IMR-90 (cell line): ENCODE measurements around the gene KCNQ2. TPM values are rescaled to one million over a fixed set of nuclear protein-coding genes. Genes with fewer than 3 reads are reported as not detected.

Source experiments
- ATAC-seq: fragments of 200-7000 bp; cut with Tn5 transposase; 2 replicates; pipeline ENCODE4 v1.9.1; 2020; ENCODE audit warnings: low read depth, mild to moderate bottlenecking, moderate library complexity
- BruUV-seq: library from RNA; stranded (reverse); fragments of 400-500 nt; replicated peaks from 2 replicates; lab custom pipeline; 2021; lab: Mats Ljungman, UMichigan
- CTCF ChIA-PET: fragments of 300-600 bp; formaldehyde crosslinking; extraction: SDS; loops from one replicate; lab custom pipeline; 2021; ENCODE audit warnings: antibody characterized with exemption; lab: Yijun Ruan, JAX
- POLR2A ChIA-PET: fragments of 300-600 bp; sonication (Branson Sonifier 250); formaldehyde crosslinking; loops from one replicate; lab custom pipeline; 2022; ENCODE audit warnings: antibody characterized with exemption; ENCODE audit not compliant: unreplicated experiment; lab: Charles Lee
- DNase-seq: peaks from one replicate; pipeline ENCODE4 v3.0.0; 2013
- H2AFZ ChIP-seq: replicated peaks from 2 replicates; pipeline ENCODE3; 2013; ENCODE audit warnings: low read length, mild to moderate bottlenecking; ENCODE audit not compliant: poor library complexity
- H2AK5ac ChIP-seq: 2 replicates; pipeline ENCODE4 v1.6.1; 2013; ENCODE audit warnings: low read depth, low read length, inconsistent platforms
- H2AK9ac ChIP-seq: replicated peaks from 2 replicates; pipeline ENCODE3; 2013; ENCODE audit warnings: mild to moderate bottlenecking, low read depth, low read length, moderate library complexity; ENCODE audit not compliant: poor library complexity
- H2BK120ac ChIP-seq: 2 replicates; pipeline ENCODE4 v1.6.1; 2013; ENCODE audit warnings: low read depth, low read length, inconsistent platforms
- H2BK15ac ChIP-seq: 3 replicates; pipeline ENCODE4 v1.6.1; 2013; ENCODE audit warnings: low read depth, low read length, inconsistent platforms
- H2BK20ac ChIP-seq: 2 replicates; pipeline ENCODE4 v1.6.1; 2013; ENCODE audit warnings: low read depth, mild to moderate bottlenecking, inconsistent platforms, low read length, moderate library complexity
- H2BK5ac ChIP-seq: 2 replicates; pipeline ENCODE4 v1.6.1; 2013; ENCODE audit warnings: mild to moderate bottlenecking, low read depth, low read length, inconsistent platforms; ENCODE audit not compliant: poor library complexity, severe bottlenecking
- H3K14ac ChIP-seq: replicated peaks from 2 replicates; pipeline ENCODE4 v1.6.1; 2013; ENCODE audit warnings: low read depth, low read length, inconsistent platforms
- H3K18ac ChIP-seq: 2 replicates; pipeline ENCODE4 v1.6.1; 2013; ENCODE audit warnings: low read depth, low read length, control low read depth
- H3K23ac ChIP-seq: 2 replicates; pipeline ENCODE4 v1.6.1; 2013; ENCODE audit warnings: low read depth, low read length, inconsistent platforms
- H3K27ac ChIP-seq: 2 replicates; pipeline ENCODE4 v1.5.1; 2013; ENCODE audit warnings: mild to moderate bottlenecking, control low read depth, low read length; ENCODE audit not compliant: insufficient read depth
- H3K27me3 ChIP-seq: 2 replicates; pipeline ENCODE4 v1.6.1; 2013; ENCODE audit warnings: low read length; ENCODE audit not compliant: control insufficient read depth, insufficient read depth
- H3K36me3 ChIP-seq: 2 replicates; pipeline ENCODE4 v1.6.1; 2013; ENCODE audit warnings: low read length, mixed read lengths; ENCODE audit not compliant: control insufficient read depth, insufficient read depth
- H3K4ac ChIP-seq: 2 replicates; pipeline ENCODE4 v1.6.1; 2013; ENCODE audit warnings: low read depth, low read length, inconsistent platforms
- H3K4me1 ChIP-seq: 2 replicates; pipeline ENCODE4 v1.6.1; 2013; ENCODE audit warnings: low read length, mixed read lengths; ENCODE audit not compliant: control insufficient read depth, insufficient read depth
- H3K4me2 ChIP-seq: 2 replicates; pipeline ENCODE4 v1.6.1; 2013; ENCODE audit warnings: low read depth, mild to moderate bottlenecking, control low read depth, low read length, moderate library complexity
- H3K4me3 ChIP-seq: 2 replicates; pipeline ENCODE4 v1.5.1; 2013; ENCODE audit warnings: low read depth, mild to moderate bottlenecking, control low read depth, low read length, moderate library complexity; ENCODE audit not compliant: insufficient read depth
- H3K56ac ChIP-seq: 2 replicates; pipeline ENCODE4 v1.6.1; 2013; ENCODE audit warnings: low read length, inconsistent platforms; ENCODE audit not compliant: insufficient read depth; ENCODE audit errors: extremely low read depth
- H3K79me1 ChIP-seq, 2 experiments: 2 replicates each; pipeline ENCODE4 v1.6.1; 2013; ENCODE audit warnings: low read length in 2 of 2, inconsistent platforms in 1 of 2, low read depth in 1 of 2
- H3K9ac ChIP-seq: 2 replicates; pipeline ENCODE4 v1.6.1; 2013; ENCODE audit warnings: low read depth, low read length, control low read depth
- H3K9me1 ChIP-seq: 2 replicates; pipeline ENCODE4 v1.6.1; 2013; ENCODE audit warnings: low read length, inconsistent platforms; ENCODE audit not compliant: insufficient read depth
- H3K9me3 ChIP-seq: 2 replicates; pipeline ENCODE4 v1.6.1; 2013; ENCODE audit warnings: low read length; ENCODE audit not compliant: control insufficient read depth, insufficient read depth
- H4K20me1 ChIP-seq: 2 replicates; pipeline ENCODE4 v1.6.1; 2013; ENCODE audit warnings: low read length, inconsistent platforms; ENCODE audit not compliant: insufficient read depth
- H4K5ac ChIP-seq: 2 replicates; pipeline ENCODE4 v1.6.1; 2013; ENCODE audit warnings: mild to moderate bottlenecking, low read depth, low read length, control low read depth
- H4K8ac ChIP-seq, 2 experiments: 2 replicates each; pipeline ENCODE4 v1.6.1; 2013; ENCODE audit warnings: low read depth in 2 of 2, low read length in 2 of 2, control low read depth in 1 of 2, inconsistent platforms in 1 of 2
- H4K91ac ChIP-seq: 2 replicates; pipeline ENCODE4 v1.6.1; 2013; ENCODE audit warnings: low read depth, low read length, inconsistent platforms; ENCODE audit not compliant: insufficient read depth
- MAZ ChIP-seq: IDR thresholded peaks from 2 replicates; pipeline ENCODE4 v1.6.1; 2012; ENCODE audit warnings: low read depth, mild to moderate bottlenecking, low read length, improper control_type of control experiment, moderate library complexity, borderline replicate concordance
- WGBS, 2 experiments: methylation state at CpG; one replicate each; pipeline versions ENCODE4 v1.1.5 to v1.1.7; 2013; ENCODE audit warnings: missing lambda C conversion rate in 2 of 2; ENCODE audit not compliant: insufficient read length in 1 of 2; ENCODE audit errors: extremely low coverage in 2 of 2; 5-methylcytosine and 5-hydroxymethylcytosine counted together
- dilution Hi-C: fragments of 300-500 bp; cut with HindIII; formaldehyde crosslinking; loops from one replicate; pipeline ENCODE4 v1.14.3; 2018; ENCODE audit warnings: low sequenced_read_pairs; ENCODE audit not compliant: unreplicated experiment
- in situ Hi-C: fragments of 300-500 bp; cut with MboI; formaldehyde crosslinking; loops from 3 replicates; pipeline ENCODE4 v1.14.3; 2019; ENCODE audit warnings: low sequenced_read_pairs, inconsistent platforms, mixed read lengths
- intact Hi-C: fragments of 100-400 bp; cut with micrococcal nuclease; formaldehyde crosslinking; loops from 2 replicates; pipeline ENCODE4 v1.10.0; 2022
- polyA plus RNA-seq, 3 experiments: library from polyadenylated mRNA; depleted of rRNA; stranded (reverse); fragments of >200 nt; gene quantifications; 2 replicates each; pipeline ENCODE4 v1.2.3, GENCODE V29; 2012; ENCODE audit warnings: low replicate concordance in 1 of 3
- total RNA-seq: library from RNA; depleted of rRNA; stranded (reverse); fragments of >200 nt; gene quantifications from 2 replicates; pipeline ENCODE4 v1.2.3, GENCODE V29; 2012

Gene KCNQ2
- total and polyA plus RNA-seq, 2 of the 4 experiments (the other 2 are of a cell fraction) = 0.02 TPM; not detected in 1

DNA sequence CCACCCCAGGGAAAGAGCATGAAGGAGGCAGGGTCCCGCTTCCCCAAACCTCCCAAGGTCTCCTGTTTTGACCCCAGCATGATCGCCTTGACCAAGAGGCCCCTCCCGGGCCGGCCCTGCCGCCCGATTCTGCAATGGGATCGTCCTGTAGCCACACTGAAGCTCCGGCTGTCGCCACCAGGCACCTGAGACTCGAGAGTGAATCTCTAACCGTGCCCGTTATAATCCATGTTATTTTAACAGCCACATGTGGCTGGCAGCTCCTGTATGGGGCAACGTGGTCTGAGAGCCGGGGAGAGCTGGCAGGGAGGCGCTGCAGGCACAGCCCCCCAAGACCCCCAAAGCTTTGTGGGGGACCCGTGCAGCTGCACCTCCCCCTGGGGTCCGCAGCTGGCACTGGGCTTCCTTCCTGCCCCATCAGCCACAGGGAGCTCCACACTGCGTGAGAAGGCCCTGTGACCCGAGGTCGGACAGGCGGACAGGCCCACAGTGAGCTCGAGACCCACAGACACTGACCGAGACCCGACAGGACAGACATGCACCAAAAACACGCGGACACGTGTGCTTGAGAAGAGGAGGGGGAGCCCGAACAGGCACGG is 51.3 kb downstream of the KCNQ2 start:
- Histone ChIP-seq H3K9ac (no peak overlapping the region), H2BK120ac (no peak overlapping the region), H2AK5ac (no peak overlapping the region), H3K79me1 (no peaks in the 10 kb centered on the region), H3K56ac (no peak overlapping the region), H3K4me3 (no peak overlapping the region), H3K9me3 (no peaks in the 10 kb centered on the region), H3K27ac (no peak overlapping the region), H2BK15ac (no peak overlapping the region), H3K4me1 (no peaks in the 10 kb centered on the region), H3K4me2 (no peak overlapping the region), H2BK20ac (no peak overlapping the region), H3K14ac (no peak overlapping the region), H3K4ac (no peak overlapping the region), H4K8ac (no peak overlapping the region), H4K5ac (no peak overlapping the region), H3K23ac (no peak overlapping the region), H2BK5ac (no peak overlapping the region), H4K91ac (no peak overlapping the region), H3K9me1 (no peaks in the 10 kb centered on the region), H3K36me3 (no peaks in the 10 kb centered on the region), H3K27me3 (peaks cover 30% of the 10 kb centered on the region), H4K20me1 (no peaks in the 10 kb centered on the region), H2AFZ (no peak overlapping the region), H2AK9ac (no peak overlapping the region), H3K18ac (no peak overlapping the region)
- ATAC-seq (no peak), DNase-seq (no peak)
- in situ Hi-C loops = no loop called here
- dilution Hi-C loops = no loop called here
- 38% methylated on average over 5 of the region's 29 CpGs; no CpG with 5 or more reads in 1 of the 2 experiments for WGBS, 2 experiments
- ChIA-PET POLR2A (no interaction called here), CTCF (no interaction called here)
- BruUV-seq = no TSS peak
- intact Hi-C loops = no loop called here
- no peak for TF ChIP-seq MAZ
